ENCODE data around the gene GLS2.
"Not testable (repeated sequence)": the region's sequence is repeated elsewhere in the genome, so short reads cannot be mapped to it uniquely, and the experiment has no call there.

The GLS2 gene

GRCh38 chr12:56449622-56449984 is 38.4 kb downstream of the GLS2 start:
- in situ Hi-C loops (cut with MboI; ENCODE audit: low sequenced_read_pairs), result no loop called here

DNA sequence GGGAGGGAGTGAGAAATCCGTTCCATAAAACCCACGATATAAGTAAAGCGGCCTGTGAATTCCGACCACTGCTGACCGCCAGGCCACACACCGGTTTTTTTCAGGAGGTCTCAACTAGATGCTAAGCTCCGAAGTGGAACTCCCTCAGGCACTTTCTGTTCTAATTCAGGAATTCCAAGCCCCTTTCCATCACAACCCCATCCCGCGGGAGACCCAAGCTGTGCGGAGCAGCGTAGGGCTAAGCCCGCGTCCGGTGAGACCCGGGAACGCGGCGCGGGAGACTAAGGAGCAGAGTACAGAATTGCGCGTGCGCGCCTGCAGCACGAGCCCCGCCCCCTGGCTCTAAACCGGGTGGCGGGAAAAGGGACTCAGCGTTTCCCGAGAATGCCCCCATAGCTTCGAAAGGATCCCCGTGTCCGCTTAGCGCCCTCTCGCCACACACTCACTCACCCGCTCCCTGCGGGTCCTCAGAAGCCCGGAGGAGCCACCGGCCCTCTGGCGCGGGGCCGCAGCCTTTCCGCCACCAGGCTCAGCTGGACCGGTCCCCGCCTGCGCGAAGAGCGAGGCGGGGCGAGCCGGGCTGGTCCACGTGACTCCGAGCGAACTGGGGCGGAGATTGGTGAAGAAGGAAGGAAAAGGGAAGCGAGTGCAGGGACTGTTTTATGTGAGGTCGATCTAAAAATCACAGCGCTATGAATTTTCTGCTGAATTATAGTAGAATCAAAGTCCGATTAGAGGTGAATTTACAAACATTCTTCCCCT is 38.9 kb downstream of the GLS2 start, which contains the start of gene TIMELESS:
TIMELESS (minus strand) TSS at position 567 of the 762 bp plus-strand sequence. CDS start 15,256 bp downstream, outside the sequence.
- in situ Hi-C loops (cut with MboI; ENCODE audit: low sequenced_read_pairs), result no loop called here

GRCh38 chr12:56443208-56443607 is 44.8 kb downstream of the GLS2 start:
- in situ Hi-C loops (cut with MboI; ENCODE audit: low sequenced_read_pairs), result not testable (repeated sequence)

DNA sequence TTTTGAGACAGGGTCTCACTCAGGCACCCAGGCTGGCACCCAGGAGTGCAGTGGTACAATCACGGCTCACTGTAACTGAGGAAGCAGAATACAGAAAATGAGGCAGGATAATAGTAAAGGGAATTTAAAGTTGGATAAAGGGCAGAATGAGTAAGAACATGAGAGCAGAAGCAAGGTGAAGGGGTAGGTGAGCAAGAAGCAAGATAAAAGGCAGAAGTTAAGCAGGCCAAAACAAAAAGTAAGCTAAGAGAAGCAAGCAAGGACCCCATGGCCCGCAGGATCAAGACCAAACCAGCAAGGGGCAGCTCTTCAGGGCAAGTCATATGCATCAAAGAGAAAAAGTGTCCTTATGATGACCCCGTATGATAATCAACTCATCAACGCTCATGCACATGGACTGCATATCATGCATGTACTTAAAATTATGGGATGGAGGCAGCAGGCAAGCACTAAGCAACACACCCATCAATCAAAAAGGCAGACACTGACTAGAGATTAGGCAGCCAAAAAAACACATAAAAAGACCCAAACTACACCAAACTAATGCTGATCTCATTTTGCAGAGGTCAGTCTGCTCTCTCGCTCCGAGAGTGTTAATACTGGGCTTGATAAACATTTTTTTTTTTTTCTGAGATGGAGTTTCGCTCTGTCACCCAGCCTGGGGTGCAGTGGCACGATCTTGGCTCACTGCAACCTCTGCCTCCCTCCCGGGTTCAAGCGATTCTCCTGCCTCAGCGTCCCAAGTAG is 50.4 kb downstream of the GLS2 start:
- in situ Hi-C loops (cut with MboI; ENCODE audit: low sequenced_read_pairs), result no loop called here

- in situ Hi-C loops (cut with MboI; ENCODE audit: low sequenced_read_pairs), result no loop called here
Measured at GRCh38 chr12:56434828-56435227, 53.1 kb downstream of the GLS2 start.

- in situ Hi-C loops (cut with MboI; ENCODE audit: low sequenced_read_pairs), result no loop called here
Measured at GRCh38 chr12:56431850-56432249, 56.1 kb downstream of the GLS2 start.

DNA sequence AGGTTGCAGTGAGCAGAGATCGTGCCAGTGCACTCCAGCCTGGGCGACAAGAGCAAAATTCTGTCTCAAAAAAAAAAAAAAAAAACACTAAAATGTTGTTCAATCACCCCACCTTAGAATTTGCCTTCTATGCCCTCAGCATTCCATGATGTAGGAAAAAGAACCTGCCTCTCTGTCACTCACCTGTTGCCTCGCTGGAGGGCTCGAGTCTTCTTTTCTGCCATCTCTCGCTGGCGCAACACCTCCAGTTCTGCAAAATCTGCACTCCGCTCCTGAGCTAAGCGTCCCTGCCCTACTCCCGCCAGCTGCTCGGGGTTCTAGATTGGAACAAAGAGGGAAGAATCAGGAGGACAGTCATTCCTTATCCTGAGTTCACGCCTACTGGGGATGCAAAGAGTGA is 56.7 kb downstream of the GLS2 start:
- in situ Hi-C loops (cut with MboI; ENCODE audit: low sequenced_read_pairs), result no loop called here

DNA sequence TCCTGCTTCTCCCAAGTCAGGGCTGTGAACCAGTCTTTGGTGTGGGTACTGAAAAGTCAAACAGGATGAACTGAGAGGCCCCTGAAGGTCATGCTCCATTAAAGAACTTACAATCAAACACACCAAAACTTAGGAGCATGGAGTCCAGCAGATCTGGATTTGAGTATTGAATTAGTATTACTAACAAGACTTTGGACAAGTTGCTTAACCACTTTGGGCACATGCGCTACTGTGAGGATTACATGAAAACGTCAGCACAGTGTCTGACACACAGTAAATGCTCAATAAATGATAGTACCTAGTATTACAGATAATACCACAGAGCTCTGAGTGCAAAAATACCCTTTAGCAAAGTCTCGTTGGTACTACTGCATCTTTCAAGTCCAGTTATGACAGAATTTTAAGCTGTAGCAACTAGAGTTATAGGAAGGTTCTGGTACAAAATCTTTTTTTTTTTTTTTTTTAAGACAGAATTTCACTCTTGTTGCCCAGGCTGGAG is 62.0 kb downstream of the GLS2 start:
- in situ Hi-C loops (cut with MboI; ENCODE audit: low sequenced_read_pairs), result no loop called here

DNA sequence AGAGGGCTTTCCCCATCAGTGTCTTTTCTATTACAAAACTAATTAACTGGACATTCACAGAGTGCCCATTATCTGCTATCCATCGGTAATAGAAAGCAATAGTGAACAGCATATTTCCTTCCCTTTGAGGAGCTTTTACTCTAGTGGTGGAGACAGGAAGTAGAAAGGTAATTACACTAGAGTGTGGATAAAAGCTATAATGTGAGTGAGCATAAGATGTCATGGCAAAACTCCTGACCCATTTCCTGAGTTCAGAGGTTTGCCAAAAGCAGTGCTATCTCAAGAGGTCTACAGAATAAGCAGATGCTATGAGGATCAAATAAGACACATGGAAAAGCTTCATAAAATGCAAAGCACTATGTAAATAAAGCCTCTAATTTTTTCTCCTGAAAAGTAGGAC is 62.8 kb downstream of the GLS2 start:
- in situ Hi-C loops (cut with MboI; ENCODE audit: low sequenced_read_pairs), result no loop called here
